ENCODE measurements around the gene TMSB4X.

The TMSB4X gene

GRCh38 chrX:12987900-12988594 is 13.1 kb downstream of the TMSB4X start:
- Histone ChIP-seq H2BK15ac (replicated peaks; ENCODE audit: low read depth) (no peak overlapping the region), H3K9ac (ENCODE audit: low read length) (no peak overlapping the region), H3K23ac (ENCODE audit: low read length) (no peak overlapping the region), H3K4me2 (ENCODE audit: low read length) (no peak overlapping the region), H3K27me3 (ENCODE audit: insufficient read depth, low read length, poor library complexity) (no peaks in the 10 kb centered on the region), H3K56ac (ENCODE audit: low read length) (no peak overlapping the region), H3K27ac (ENCODE audit: low read depth, low read length) (no peak overlapping the region), H3K79me2 (ENCODE audit: control insufficient read depth, insufficient read depth, low read length) (no peaks in the 10 kb centered on the region), H4K8ac (ENCODE audit: low read depth, low read length) (no peak overlapping the region), H2AK5ac (ENCODE audit: low read length) (no peak overlapping the region), H3K4ac (ENCODE audit: low read depth, low read length) (no peak overlapping the region), H3K4me1 (ENCODE audit: control insufficient read depth, low read depth, low read length) (no peaks in the 10 kb centered on the region), H2BK120ac (ENCODE audit: low read depth, low read length) (no peak overlapping the region), H3K18ac (ENCODE audit: low read length) (no peak overlapping the region), H3K36me3 (ENCODE audit: control insufficient read depth, insufficient read depth, low read length) (no peaks in the 10 kb centered on the region), H4K5ac (ENCODE audit: low read length) (no peak overlapping the region), H2BK5ac (ENCODE audit: low read length) (no peak overlapping the region), H3K4me3 (ENCODE audit: low read length) (no peak overlapping the region), H3K79me1 (ENCODE audit: low read length) (no peaks in the 10 kb centered on the region)
- WGBS (ENCODE audit: extremely low coverage, insufficient coverage, low lambda C conversion rate): no CpG with 5 or more reads among the region's 8 CpGs
- DNase-seq: no peak

GRCh38 chrX:12988797-12989196 is 13.9 kb downstream of the TMSB4X start:
- H3K36me3 ChIP-seq (ENCODE audit: control insufficient read depth, insufficient read depth, low read length): no peaks in the 10 kb centered on the region
- H2AK5ac ChIP-seq (ENCODE audit: low read length): no peak overlapping the region
- no peak for DNase-seq
- H3K4ac ChIP-seq (ENCODE audit: low read depth, low read length): no peak overlapping the region
- H4K8ac ChIP-seq (ENCODE audit: low read depth, low read length): no peak overlapping the region
- no peaks in the 10 kb centered on the region for H3K4me1 ChIP-seq (ENCODE audit: control insufficient read depth, low read depth, low read length)
- H3K79me1 ChIP-seq (ENCODE audit: low read length): no peaks in the 10 kb centered on the region
- no peak overlapping the region for H3K4me2 ChIP-seq (ENCODE audit: low read length)
- H3K9ac ChIP-seq (ENCODE audit: low read length): no peak overlapping the region
- no peaks in the 10 kb centered on the region for H3K79me2 ChIP-seq (ENCODE audit: control insufficient read depth, insufficient read depth, low read length)
- no peak overlapping the region for H3K23ac ChIP-seq (ENCODE audit: low read length)
- H3K27ac ChIP-seq (ENCODE audit: low read depth, low read length): no peak overlapping the region
- H2BK120ac ChIP-seq (ENCODE audit: low read depth, low read length): no peak overlapping the region
- no peak overlapping the region for H3K56ac ChIP-seq (ENCODE audit: low read length)
- H2BK15ac ChIP-seq (replicated peaks; ENCODE audit: low read depth): no peak overlapping the region
- H3K4me3 ChIP-seq (ENCODE audit: low read length): no peak overlapping the region
- H2BK5ac ChIP-seq (ENCODE audit: low read length): no peak overlapping the region
- H4K5ac ChIP-seq (ENCODE audit: low read length): no peak overlapping the region
- no peaks in the 10 kb centered on the region for H3K27me3 ChIP-seq (ENCODE audit: insufficient read depth, low read length, poor library complexity)
- no CpG with 5 or more reads among the region's 7 CpGs for WGBS (ENCODE audit: extremely low coverage, insufficient coverage, low lambda C conversion rate)
- no peak overlapping the region for H3K18ac ChIP-seq (ENCODE audit: low read length)

GRCh38 chrX:12989461-12989860 is 14.6 kb downstream of the TMSB4X start:
- Histone ChIP-seq H4K8ac (ENCODE audit: low read depth, low read length) (no peak overlapping the region), H3K18ac (ENCODE audit: low read length) (no peak overlapping the region), H3K56ac (ENCODE audit: low read length) (no peak overlapping the region), H3K4me2 (ENCODE audit: low read length) (no peak overlapping the region), H3K4ac (ENCODE audit: low read depth, low read length) (no peak overlapping the region), H4K5ac (ENCODE audit: low read length) (no peak overlapping the region), H3K27me3 (ENCODE audit: insufficient read depth, low read length, poor library complexity) (no peaks in the 10 kb centered on the region), H2BK120ac (ENCODE audit: low read depth, low read length) (no peak overlapping the region), H3K9ac (ENCODE audit: low read length) (no peak overlapping the region), H2AK5ac (ENCODE audit: low read length) (no peak overlapping the region), H2BK15ac (replicated peaks; ENCODE audit: low read depth) (no peak overlapping the region), H2BK5ac (ENCODE audit: low read length) (no peak overlapping the region), H3K4me3 (ENCODE audit: low read length) (no peak overlapping the region), H3K23ac (ENCODE audit: low read length) (no peak overlapping the region), H3K79me2 (ENCODE audit: control insufficient read depth, insufficient read depth, low read length) (no peaks in the 10 kb centered on the region), H3K4me1 (ENCODE audit: control insufficient read depth, low read depth, low read length) (no peaks in the 10 kb centered on the region), H3K79me1 (ENCODE audit: low read length) (no peaks in the 10 kb centered on the region), H3K36me3 (ENCODE audit: control insufficient read depth, insufficient read depth, low read length) (no peaks in the 10 kb centered on the region), H3K27ac (ENCODE audit: low read depth, low read length) (no peak overlapping the region)
- DNase-seq: no peak
- WGBS (ENCODE audit: extremely low coverage, insufficient coverage, low lambda C conversion rate): no CpG with 5 or more reads among the region's 3 CpGs

DNA sequence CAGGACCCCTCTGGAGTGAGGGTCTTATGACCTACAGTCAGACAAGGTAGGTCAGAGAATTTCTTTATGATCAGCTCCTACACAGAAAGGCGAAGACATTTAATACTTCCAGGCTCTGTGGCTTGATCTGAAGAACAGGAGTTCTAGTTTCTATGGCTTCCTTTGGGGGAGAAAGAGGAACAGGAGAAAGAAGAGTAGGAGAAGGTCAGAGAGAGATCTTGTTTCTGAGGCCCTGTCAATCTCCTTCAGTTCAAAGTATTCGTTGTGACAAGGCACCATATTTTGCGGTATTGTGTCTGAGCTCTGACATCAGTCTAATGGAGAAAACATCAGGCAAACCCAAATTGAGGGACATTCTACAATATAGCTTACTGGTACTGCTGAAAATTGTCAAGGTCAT is 16.7 kb downstream of the TMSB4X start:
- Histone ChIP-seq H3K27ac (ENCODE audit: low read depth, low read length) (no peak overlapping the region), H3K36me3 (ENCODE audit: control insufficient read depth, insufficient read depth, low read length) (no peaks in the 10 kb centered on the region), H3K27me3 (ENCODE audit: insufficient read depth, low read length, poor library complexity) (no peaks in the 10 kb centered on the region), H3K9ac (ENCODE audit: low read length) (no peak overlapping the region), H2AK5ac (ENCODE audit: low read length) (no peak overlapping the region), H3K4ac (ENCODE audit: low read depth, low read length) (no peak overlapping the region), H3K4me3 (ENCODE audit: low read length) (no peak overlapping the region), H3K4me1 (ENCODE audit: control insufficient read depth, low read depth, low read length) (no peaks in the 10 kb centered on the region), H3K18ac (ENCODE audit: low read length) (no peak overlapping the region), H2BK120ac (ENCODE audit: low read depth, low read length) (no peak overlapping the region), H3K23ac (ENCODE audit: low read length) (no peak overlapping the region), H3K79me2 (ENCODE audit: control insufficient read depth, insufficient read depth, low read length) (no peaks in the 10 kb centered on the region), H3K56ac (ENCODE audit: low read length) (no peak overlapping the region), H2BK5ac (ENCODE audit: low read length) (no peak overlapping the region), H4K8ac (ENCODE audit: low read depth, low read length) (no peak overlapping the region), H2BK15ac (replicated peaks; ENCODE audit: low read depth) (no peak overlapping the region), H3K79me1 (ENCODE audit: low read length) (no peaks in the 10 kb centered on the region), H3K4me2 (ENCODE audit: low read length) (no peak overlapping the region), H4K5ac (ENCODE audit: low read length) (no peak overlapping the region)
- no peak for DNase-seq
- no CpG with 5 or more reads among the region's 3 CpGs for WGBS (ENCODE audit: extremely low coverage, insufficient coverage, low lambda C conversion rate)

- H3K4ac ChIP-seq (ENCODE audit: low read depth, low read length): no peak overlapping the region
- no peak overlapping the region for H3K9ac ChIP-seq (ENCODE audit: low read length)
- no CpG with 5 or more reads among the region's 4 CpGs for WGBS (ENCODE audit: extremely low coverage, insufficient coverage, low lambda C conversion rate)
Measured at GRCh38 chrX:12992544-12993118, 17.7 kb downstream of the TMSB4X start.

GRCh38 chrX:12993826-12994225 is 18.9 kb downstream of the TMSB4X start:
- H3K4me2 ChIP-seq (ENCODE audit: low read length): no peak overlapping the region
- H2BK120ac ChIP-seq (ENCODE audit: low read depth, low read length): no peak overlapping the region
- no peaks in the 10 kb centered on the region for H3K36me3 ChIP-seq (ENCODE audit: control insufficient read depth, insufficient read depth, low read length)
- no CpG with 5 or more reads among the region's 1 CpG for WGBS (ENCODE audit: extremely low coverage, insufficient coverage, low lambda C conversion rate)
- no peak overlapping the region for H4K5ac ChIP-seq (ENCODE audit: low read length)
- no peak overlapping the region for H3K4ac ChIP-seq (ENCODE audit: low read depth, low read length)
- no peaks in the 10 kb centered on the region for H3K79me2 ChIP-seq (ENCODE audit: control insufficient read depth, insufficient read depth, low read length)
- no peak overlapping the region for H2AK5ac ChIP-seq (ENCODE audit: low read length)
- H3K18ac ChIP-seq (ENCODE audit: low read length): no peak overlapping the region
- no peak for DNase-seq
- H3K4me1 ChIP-seq (ENCODE audit: control insufficient read depth, low read depth, low read length): no peaks in the 10 kb centered on the region
- H2BK15ac ChIP-seq (replicated peaks; ENCODE audit: low read depth): no peak overlapping the region
- no peak overlapping the region for H3K23ac ChIP-seq (ENCODE audit: low read length)
- H3K9ac ChIP-seq (ENCODE audit: low read length): no peak overlapping the region
- no peak overlapping the region for H3K4me3 ChIP-seq (ENCODE audit: low read length)
- no peaks in the 10 kb centered on the region for H3K79me1 ChIP-seq (ENCODE audit: low read length)
- H3K27me3 ChIP-seq (ENCODE audit: insufficient read depth, low read length, poor library complexity): no peaks in the 10 kb centered on the region
- no peak overlapping the region for H3K27ac ChIP-seq (ENCODE audit: low read depth, low read length)
- H3K56ac ChIP-seq (ENCODE audit: low read length): no peak overlapping the region
- no peak overlapping the region for H2BK5ac ChIP-seq (ENCODE audit: low read length)
- H4K8ac ChIP-seq (ENCODE audit: low read depth, low read length): no peak overlapping the region

More at GRCh38 chrX:12992544-12993118, 17.7 kb downstream of the TMSB4X start:
- Histone ChIP-seq H4K5ac (ENCODE audit: low read length) (no peak overlapping the region), H3K23ac (ENCODE audit: low read length) (no peak overlapping the region), H3K27me3 (ENCODE audit: insufficient read depth, low read length, poor library complexity) (no peaks in the 10 kb centered on the region), H3K79me1 (ENCODE audit: low read length) (no peaks in the 10 kb centered on the region), H3K36me3 (ENCODE audit: control insufficient read depth, insufficient read depth, low read length) (no peaks in the 10 kb centered on the region), H2BK5ac (ENCODE audit: low read length) (no peak overlapping the region), H3K4me2 (ENCODE audit: low read length) (no peak overlapping the region), H3K4me3 (ENCODE audit: low read length) (no peak overlapping the region), H3K18ac (ENCODE audit: low read length) (no peak overlapping the region), H3K27ac (ENCODE audit: low read depth, low read length) (no peak overlapping the region), H2AK5ac (ENCODE audit: low read length) (no peak overlapping the region), H3K4me1 (ENCODE audit: control insufficient read depth, low read depth, low read length) (no peaks in the 10 kb centered on the region), H3K56ac (ENCODE audit: low read length) (no peak overlapping the region), H2BK15ac (replicated peaks; ENCODE audit: low read depth) (no peak overlapping the region), H2BK120ac (ENCODE audit: low read depth, low read length) (no peak overlapping the region), H4K8ac (ENCODE audit: low read depth, low read length) (no peak overlapping the region), H3K79me2 (ENCODE audit: control insufficient read depth, insufficient read depth, low read length) (no peaks in the 10 kb centered on the region)
- DNase-seq: no peak

All from mesendoderm (in vitro differentiated cells).